NT2/D1 (cell line): ENCODE results near the gene RTTN.

Experiments used
- SUZ12 ChIP-seq: IDR thresholded peaks from 2 replicates; pipeline ENCODE4 v1.6.1; 2011; ENCODE audit not compliant: insufficient read length, insufficient read depth; ENCODE audit errors: extremely low read depth
- ZNF274 ChIP-seq: IDR thresholded peaks from 2 replicates; pipeline ENCODE4 v1.6.1; 2011; ENCODE audit warnings: mild to moderate bottlenecking, low read depth, low read length

DNA sequence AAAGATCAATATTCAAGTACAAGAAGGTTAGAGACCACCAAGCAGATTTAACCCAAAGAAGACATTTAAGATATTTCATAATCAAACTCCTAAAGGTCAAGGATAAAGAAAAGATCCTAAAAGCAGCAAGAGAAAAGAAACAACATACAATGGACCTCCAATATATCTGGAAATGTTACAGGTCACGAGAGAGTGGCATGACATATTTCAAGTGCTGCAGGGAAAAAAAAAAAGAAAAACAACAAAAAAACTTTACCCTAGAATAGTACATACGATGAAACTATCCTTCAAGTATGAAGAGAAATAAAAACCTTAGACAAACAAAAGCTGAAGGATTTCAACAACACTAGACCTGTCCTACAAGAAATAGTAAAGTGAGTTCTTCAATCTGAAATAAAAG, 166.3 kb downstream of the RTTN start:
- TF ChIP-seq ZNF274 (no peak), SUZ12 (no peak)
